GM13977 (cell line): ENCODE data around the gene LRMDA.

ENCODE experiments used
- DNase-seq: peaks from one replicate; pipeline ENCODE4 v3.0.0; 2012; ENCODE audit warnings: low spot score
- CTCF ChIP-seq: IDR thresholded peaks from 2 replicates; pipeline ENCODE4 v1.5.1; 2012; ENCODE audit warnings: mild to moderate bottlenecking, control low read depth; ENCODE audit not compliant: insufficient read depth; ENCODE audit errors: extremely low read depth, missing control alignments
- in situ Hi-C: fragments of 300-500 bp; cut with MboI; formaldehyde crosslinking; loops from one replicate; pipeline ENCODE4 v1.12.0; 2022; ENCODE audit warnings: low sequenced_read_pairs, low pct_unique_long_range_greater_than_20kb, mixed read lengths, inconsistent platforms; ENCODE audit not compliant: unreplicated experiment

LRMDA gene

GRCh38 chr10:75782463-75783248, 351.2 kb downstream of the LRMDA start:
- no peak for TF ChIP-seq CTCF
- in situ Hi-C loops = no loop called here
- DNase-seq = no peak

- TF ChIP-seq CTCF = no peak
- in situ Hi-C loops = no loop called here
- DNase-seq = no peak
Observed at GRCh38 chr10:75788394-75789205, 357.2 kb downstream of the LRMDA start.

- no peak for DNase-seq
- no peak for TF ChIP-seq CTCF
- in situ Hi-C loops = no loop called here
Observed at GRCh38 chr10:75793848-75794247, 362.4 kb downstream of the LRMDA start.

- DNase-seq = no peak
- TF ChIP-seq CTCF = no peak
- in situ Hi-C loops = no loop called here
Observed at GRCh38 chr10:75801121-75801520, 369.7 kb downstream of the LRMDA start.

- DNase-seq = no peak
- in situ Hi-C loops = no loop called here
- no peak for TF ChIP-seq CTCF
Observed at GRCh38 chr10:75801661-75802060, 370.2 kb downstream of the LRMDA start.

GRCh38 chr10:75803121-75803520, 371.7 kb downstream of the LRMDA start:
- no peak for DNase-seq
- in situ Hi-C loops = no loop called here
- TF ChIP-seq CTCF = no peak
